MCF 10A (cell line): ENCODE results near the gene TRPM3. TPM values are rescaled to one million over a fixed set of nuclear protein-coding genes. Genes with fewer than 3 reads are reported as not detected.

Experiments used
- BruUV-seq: library from RNA; stranded (reverse); fragments of 400-500 nt; replicated peaks from 2 replicates; lab custom pipeline; 2021; lab: Mats Ljungman, UMichigan
- CTCF ChIA-PET: fragments of 300-600 bp; sonication (Branson Sonifier 250); formaldehyde crosslinking; extraction: SDS; loops from one replicate; lab custom pipeline; 2021; ENCODE audit warnings: antibody characterized with exemption, inconsistent platforms; lab: Yijun Ruan, JAX
- POLR2A ChIA-PET: fragments of 300-600, 350-650 bp; sonication (Branson Sonifier 250); formaldehyde crosslinking; extraction: SDS; loops from one replicate; lab custom pipeline; 2020; ENCODE audit warnings: antibody characterized with exemption, inconsistent platforms; lab: Yijun Ruan, JAX
- DNase-seq: peaks from one replicate; pipeline ENCODE4 v3.0.0-alpha.2; 2018; ENCODE audit not compliant: unreplicated experiment
- H3K27ac Mint-ChIP-seq: one replicate; pipeline ENCODE4 v1.8.0; 2022; ENCODE audit warnings: mild to moderate bottlenecking, low read depth, mixed read lengths; ENCODE audit not compliant: unreplicated experiment
- H3K27me3 Mint-ChIP-seq: one replicate; pipeline ENCODE4 v1.8.0; 2022; ENCODE audit warnings: mixed read lengths; ENCODE audit not compliant: insufficient read depth, unreplicated experiment
- H3K36me3 Mint-ChIP-seq: one replicate; pipeline ENCODE4 v1.8.0; 2022; ENCODE audit warnings: mild to moderate bottlenecking, moderate library complexity, mixed read lengths; ENCODE audit not compliant: insufficient read depth, unreplicated experiment
- H3K4me1 Mint-ChIP-seq: one replicate; pipeline ENCODE4 v1.8.0; 2022; ENCODE audit warnings: mixed read lengths; ENCODE audit not compliant: insufficient read depth, unreplicated experiment
- H3K4me3 Mint-ChIP-seq: one replicate; pipeline ENCODE4 v1.8.0; 2022; ENCODE audit warnings: mild to moderate bottlenecking, moderate library complexity, mixed read lengths; ENCODE audit not compliant: unreplicated experiment
- H3K9me3 Mint-ChIP-seq: one replicate; pipeline ENCODE4 v1.8.0; 2022; ENCODE audit warnings: mixed read lengths; ENCODE audit not compliant: unreplicated experiment
- intact Hi-C: fragments of 100-400 bp; cut with micrococcal nuclease; formaldehyde crosslinking; loops from 2 replicates; pipeline ENCODE4 v1.14.1; 2022
- total RNA-seq: library from RNA; stranded (reverse); gene quantifications from 2 replicates; pipeline ENCODE4 v1.2.3, GENCODE V29; 2022
- TF ChIP-seq, protein P1 (sequence below): fragments of 200-600 bp; IDR thresholded peaks from one replicate; pipeline ENCODE4 v1.8.0; 2022; ENCODE audit warnings: antibody characterized with exemption, mild to moderate bottlenecking; ENCODE audit not compliant: unreplicated experiment

Gene TRPM3
- total RNA-seq, 1 experiment from 2014 or later, result 0.44 TPM

DNA sequence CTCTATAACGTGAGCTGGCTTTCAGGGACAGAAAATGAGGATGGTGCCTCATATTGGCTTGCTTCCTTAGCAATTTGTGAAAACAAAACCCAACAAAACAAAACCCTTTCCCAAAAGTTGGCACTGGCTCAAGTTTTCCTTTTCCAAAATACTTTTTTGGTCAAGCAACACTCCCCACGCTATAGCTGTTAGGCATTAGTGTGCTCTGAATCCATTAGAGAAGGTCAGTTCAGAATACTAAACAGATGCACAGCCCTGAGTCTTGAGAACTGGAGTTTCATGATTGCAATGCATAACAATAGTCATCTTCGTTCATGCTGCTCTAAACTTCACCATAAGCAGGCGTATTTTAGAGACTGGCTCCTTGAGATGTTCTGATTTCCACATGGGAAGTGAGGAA lies 534.9 kb downstream of the TRPM3 start:
- TF ChIP-seq, protein P1, sequence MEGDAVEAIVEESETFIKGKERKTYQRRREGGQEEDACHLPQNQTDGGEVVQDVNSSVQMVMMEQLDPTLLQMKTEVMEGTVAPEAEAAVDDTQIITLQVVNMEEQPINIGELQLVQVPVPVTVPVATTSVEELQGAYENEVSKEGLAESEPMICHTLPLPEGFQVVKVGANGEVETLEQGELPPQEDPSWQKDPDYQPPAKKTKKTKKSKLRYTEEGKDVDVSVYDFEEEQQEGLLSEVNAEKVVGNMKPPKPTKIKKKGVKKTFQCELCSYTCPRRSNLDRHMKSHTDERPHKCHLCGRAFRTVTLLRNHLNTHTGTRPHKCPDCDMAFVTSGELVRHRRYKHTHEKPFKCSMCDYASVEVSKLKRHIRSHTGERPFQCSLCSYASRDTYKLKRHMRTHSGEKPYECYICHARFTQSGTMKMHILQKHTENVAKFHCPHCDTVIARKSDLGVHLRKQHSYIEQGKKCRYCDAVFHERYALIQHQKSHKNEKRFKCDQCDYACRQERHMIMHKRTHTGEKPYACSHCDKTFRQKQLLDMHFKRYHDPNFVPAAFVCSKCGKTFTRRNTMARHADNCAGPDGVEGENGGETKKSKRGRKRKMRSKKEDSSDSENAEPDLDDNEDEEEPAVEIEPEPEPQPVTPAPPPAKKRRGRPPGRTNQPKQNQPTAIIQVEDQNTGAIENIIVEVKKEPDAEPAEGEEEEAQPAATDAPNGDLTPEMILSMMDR, result no peak
- BruUV-seq, result no TSS peak
- intact Hi-C loops, result no loop called here
- Mint-ChIP-seq H3K4me3 (no peak overlapping the region), H3K27ac (no peak overlapping the region), H3K4me1 (peaks cover 27% of the 10 kb centered on the region), H3K36me3 (peaks cover 6% of the 10 kb centered on the region), H3K27me3 (no peaks in the 10 kb centered on the region), H3K9me3 (no peaks in the 10 kb centered on the region)
- ChIA-PET CTCF (interaction anchor here (0.6 to 1.0 kb wide), 2 partner anchors 16 to 46 kb away, joined by 3 to 4 read pairs; no protein-coding TSS in a partner anchor), POLR2A (no interaction called here)
- DNase-seq, result no peak

DNA sequence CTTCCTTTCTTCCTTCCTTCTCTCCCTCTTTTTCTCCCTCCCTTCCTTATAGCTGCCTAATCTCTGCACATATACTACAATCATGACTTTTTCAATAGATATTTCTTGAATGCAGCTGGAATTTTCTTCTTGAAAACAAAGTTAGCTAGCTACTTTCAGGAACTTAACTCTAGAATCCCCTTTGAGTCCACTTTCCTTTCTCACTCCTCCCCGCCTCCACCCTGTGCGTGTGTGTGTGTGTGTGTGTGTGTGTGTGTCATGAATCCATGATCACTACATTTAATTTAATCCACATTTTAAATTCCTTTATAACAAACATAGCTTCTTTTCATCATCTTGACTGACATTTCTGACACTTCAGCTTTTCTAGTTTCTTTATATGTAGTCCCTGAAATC lies 539.5 kb downstream of the TRPM3 start:
- no peaks in the 10 kb centered on the region for H3K27me3 Mint-ChIP-seq
- intact Hi-C loops, result no loop called here
- no peak overlapping the region for H3K27ac Mint-ChIP-seq
- ChIA-PET CTCF (interaction anchor here (0.7 to 1.2 kb wide), 2 partner anchors 21 to 672 kb away, joined by 6 read pairs; no protein-coding TSS in a partner anchor), POLR2A (interaction anchor here (0.5 to 1.0 kb wide), 8 partner anchors 13 to 337 kb away, joined by 3 to 4 read pairs (median 3); partner anchors contain the start of gene KLF9)
- BruUV-seq, result no TSS peak
- no peak for DNase-seq
- peaks cover 7% of the 10 kb centered on the region for H3K4me1 Mint-ChIP-seq
- no peak overlapping the region for H3K4me3 Mint-ChIP-seq
- H3K36me3 Mint-ChIP-seq, result no peaks in the 10 kb centered on the region
- TF ChIP-seq, protein P1, result no peak
- H3K9me3 Mint-ChIP-seq, result no peaks in the 10 kb centered on the region

DNA sequence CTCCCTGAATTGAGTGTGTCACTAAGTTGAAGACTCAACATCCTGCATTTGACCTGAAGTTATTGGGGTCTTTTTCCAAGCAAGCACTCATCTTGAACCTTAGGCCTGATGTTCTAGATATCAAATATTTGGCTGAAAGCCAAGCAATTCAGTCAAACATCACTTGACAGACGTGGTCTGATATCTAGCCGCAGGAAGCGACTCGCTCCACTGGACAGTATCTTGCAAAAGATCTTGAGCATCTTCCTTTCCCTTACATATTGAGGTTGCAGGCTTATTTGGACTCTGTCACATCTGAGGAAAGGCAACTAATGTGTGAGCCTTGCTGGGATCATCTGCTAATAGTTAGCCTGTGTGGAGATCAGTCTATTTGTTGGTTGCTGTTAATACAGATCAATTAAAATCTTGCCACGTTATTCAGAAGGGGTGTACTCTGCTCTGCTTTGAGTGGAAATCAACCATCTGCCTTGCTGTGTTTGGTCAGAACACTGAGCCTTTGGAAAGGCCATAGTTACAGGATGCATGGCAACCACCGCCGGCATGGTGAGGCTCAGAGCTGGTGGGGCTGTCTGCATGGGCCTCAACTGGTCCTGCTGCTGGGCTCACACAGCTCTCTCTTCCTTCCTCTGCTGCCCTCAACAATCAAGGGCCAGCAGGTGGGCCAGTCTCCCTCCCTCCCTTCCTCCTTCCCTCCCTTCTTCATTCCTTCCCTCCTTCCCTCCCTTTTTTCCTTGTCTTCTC lies 540.0 kb downstream of the TRPM3 start:
- H3K9me3 Mint-ChIP-seq, result no peaks in the 10 kb centered on the region
- ChIA-PET CTCF (interaction anchor here (0.7 to 1.3 kb wide), 3 partner anchors 21 to 671 kb away, joined by 4 to 6 read pairs (median 6); no protein-coding TSS in a partner anchor), POLR2A (interaction anchor here (0.5 to 1.0 kb wide), 6 partner anchors 13 to 336 kb away, joined by 3 to 4 read pairs (median 3); partner anchors contain the start of gene KLF9)
- peaks cover 11% of the 10 kb centered on the region for H3K4me1 Mint-ChIP-seq
- intact Hi-C loops, result no loop called here
- TF ChIP-seq, protein P1, result no peak
- no TSS peak for BruUV-seq
- no peak for DNase-seq
- no peaks in the 10 kb centered on the region for H3K27me3 Mint-ChIP-seq
- no peak overlapping the region for H3K4me3 Mint-ChIP-seq
- H3K36me3 Mint-ChIP-seq, result no peaks in the 10 kb centered on the region
- no peak overlapping the region for H3K27ac Mint-ChIP-seq

DNA sequence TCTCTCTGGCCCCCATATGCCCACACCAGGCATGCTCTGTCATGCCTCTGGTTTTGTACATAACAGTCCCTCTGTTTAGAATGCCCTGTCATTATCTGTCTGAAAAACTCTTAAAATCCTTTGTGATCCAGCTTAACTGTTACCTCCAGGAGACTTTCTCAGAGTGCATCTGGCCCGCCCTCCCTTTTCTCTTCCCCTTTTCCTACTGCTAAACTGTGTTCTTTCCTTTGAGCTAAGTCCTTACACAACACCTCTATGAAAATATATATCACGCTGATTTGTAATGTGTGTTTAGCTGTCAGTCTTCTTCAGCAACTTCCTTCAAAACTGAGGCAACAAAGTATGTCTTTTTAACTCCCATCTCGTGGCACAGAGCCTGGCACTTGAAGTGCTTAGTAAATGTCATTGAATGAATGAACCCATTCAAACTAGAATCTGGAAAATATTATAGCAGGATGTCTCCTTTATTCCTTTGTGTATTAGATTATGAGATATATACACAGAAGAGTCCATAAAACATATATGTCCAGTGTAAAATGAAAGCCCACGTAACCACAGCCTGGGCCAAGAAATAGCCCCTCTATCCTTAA lies 540.7 kb downstream of the TRPM3 start:
- H3K9me3 Mint-ChIP-seq, result no peaks in the 10 kb centered on the region
- TF ChIP-seq, protein P1, result no peak
- intact Hi-C loops, result no loop called here
- no peak overlapping the region for H3K27ac Mint-ChIP-seq
- H3K27me3 Mint-ChIP-seq, result no peaks in the 10 kb centered on the region
- ChIA-PET POLR2A (interaction anchor here (0.7 to 1.4 kb wide), 2 partner anchors 8 to 15 kb away, joined by 3 read pairs; no protein-coding TSS in a partner anchor), CTCF (interaction anchor here (0.7 to 1.3 kb wide), 3 partner anchors 22 to 1842 kb away, joined by 3 to 4 read pairs (median 3); no protein-coding TSS in a partner anchor)
- H3K4me3 Mint-ChIP-seq, result no peak overlapping the region
- no TSS peak for BruUV-seq
- H3K36me3 Mint-ChIP-seq, result no peaks in the 10 kb centered on the region
- peaks cover 11% of the 10 kb centered on the region for H3K4me1 Mint-ChIP-seq
- DNase-seq, result no peak
